HepG2 (cell line): Measurements from ENCODE around the gene AUP1. TPM values are rescaled to one million over a fixed set of nuclear protein-coding genes. Genes with fewer than 3 reads are reported as not detected.

ENCODE experiments used
- CBX5 ChIP-seq: sonication (generic); formaldehyde crosslinking; IDR thresholded peaks from 2 replicates; pipeline ENCODE4 v1.4.0; 2020; ENCODE audit warnings: missing genetic modification reagents, borderline replicate concordance
- CEBPB ChIP-seq: IDR thresholded peaks from 2 replicates; pipeline ENCODE4 v1.6.1; 2011; ENCODE audit warnings: low read depth, low read length, improper control_type of control experiment, borderline replicate concordance
- CREB1 ChIP-seq, 2 experiments: fragments of 450-650 bp in 1 of 2; IDR thresholded peaks; 2 replicates each; pipeline ENCODE4 v1.6.1; 2016 to 2017; ENCODE audit warnings: control low read depth in 1 of 2, mild to moderate bottlenecking in 1 of 2, missing compliant biosample characterization in 1 of 2, missing genetic modification characterization in 1 of 2
- GATAD2A ChIP-seq: IDR thresholded peaks from 2 replicates; pipeline ENCODE4 v1.6.1; 2016
- HNF4G ChIP-seq, 2 experiments: sonication (generic) in 1 of 2; formaldehyde crosslinking in 1 of 2; IDR thresholded peaks; 2 replicates each; pipeline versions ENCODE4 v1.4.0 to v1.6.1; 2011 to 2020; ENCODE audit warnings: borderline replicate concordance in 2 of 2, low read depth in 2 of 2, mild to moderate bottlenecking in 2 of 2, low read length in 1 of 2, missing genetic modification reagents in 1 of 2, moderate library complexity in 1 of 2
- JUND ChIP-seq: sonication (generic); formaldehyde crosslinking; IDR thresholded peaks from 2 replicates; pipeline ENCODE4 v1.8.0; 2022; ENCODE audit warnings: mild to moderate bottlenecking, missing genetic modification reagents
- NKX3-1 ChIP-seq: sonication (generic); formaldehyde crosslinking; IDR thresholded peaks from 2 replicates; pipeline ENCODE4 v1.5.0; 2020; ENCODE audit warnings: missing genetic modification reagents
- POLR2AphosphoS5 ChIP-seq: IDR thresholded peaks from 2 replicates; pipeline ENCODE4 v1.6.1; 2012; ENCODE audit warnings: low read depth, low read length
- RBAK ChIP-seq: sonication (generic); formaldehyde crosslinking; IDR thresholded peaks from 2 replicates; pipeline ENCODE4 v1.5.1; 2020; ENCODE audit warnings: mild to moderate bottlenecking, missing genetic modification reagents
- RCOR2 ChIP-seq: IDR thresholded peaks from 2 replicates; pipeline ENCODE4 v1.6.1; 2016; ENCODE audit warnings: missing biosample characterization, missing genetic modification reagents
- THYN1 ChIP-seq: sonication (generic); formaldehyde crosslinking; IDR thresholded peaks from 2 replicates; pipeline ENCODE4 v1.8.1; 2023; ENCODE audit warnings: low read depth, mild to moderate bottlenecking, moderate library complexity, missing genetic modification reagents, borderline replicate concordance
- ZFP1 ChIP-seq: IDR thresholded peaks from 2 replicates; pipeline ENCODE4 v1.6.1; 2016
- ZNF121 ChIP-seq: sonication (generic); formaldehyde crosslinking; IDR thresholded peaks from 2 replicates; pipeline ENCODE4 v1.5.0; 2020; ENCODE audit warnings: mild to moderate bottlenecking, missing genetic modification reagents
- ZNF138 ChIP-seq: sonication (generic); formaldehyde crosslinking; IDR thresholded peaks from 2 replicates; pipeline ENCODE4 v1.5.0; 2020; ENCODE audit warnings: mild to moderate bottlenecking, low read depth, missing genetic modification reagents
- ZNF232 ChIP-seq: sonication (generic); formaldehyde crosslinking; IDR thresholded peaks from 2 replicates; pipeline ENCODE4 v1.4.0; 2020; ENCODE audit warnings: missing genetic modification reagents, borderline replicate concordance
- ZNF343 ChIP-seq: sonication (generic); formaldehyde crosslinking; IDR thresholded peaks from 2 replicates; pipeline ENCODE4 v1.4.0; 2020; ENCODE audit warnings: mild to moderate bottlenecking, missing genetic modification reagents
- ZNF616 ChIP-seq: sonication (generic); formaldehyde crosslinking; IDR thresholded peaks from 2 replicates; pipeline ENCODE4 v1.5.0; 2020; ENCODE audit warnings: low read depth, mild to moderate bottlenecking, missing genetic modification reagents
- ZNF768 ChIP-seq: sonication (generic); formaldehyde crosslinking; IDR thresholded peaks from 2 replicates; pipeline ENCODE4 v1.4.0; 2020; ENCODE audit warnings: missing genetic modification reagents
- ZSCAN30 ChIP-seq: sonication (generic); formaldehyde crosslinking; IDR thresholded peaks from 2 replicates; pipeline ENCODE4 v1.5.0; 2020; ENCODE audit warnings: mild to moderate bottlenecking, missing genetic modification reagents
- ZSCAN9 ChIP-seq: IDR thresholded peaks from 2 replicates; pipeline ENCODE4 v1.6.1; 2016; ENCODE audit warnings: borderline replicate concordance
- polyA plus RNA-seq, 8 experiments: library from polyadenylated mRNA; depleted of rRNA in 3 of 8; stranded (reverse) in 7 of 8; unstranded in 1 of 8; fragments of >200 nt; fragmentation: Illumina TruSeq in 4 of 8; extraction: Trizol in 4 of 8; gene quantifications; 2 replicates each; pipeline versions ENCODE4 v1.2.1 to v1.2.3, GENCODE V29; 2011 to 2016; ENCODE audit warnings: low read depth in 4 of 8, missing spikeins in 1 of 8, mixed read lengths in 1 of 8; ENCODE audit not compliant: insufficient read depth in 1 of 8
- total RNA-seq, 5 experiments: library from RNA; depleted of rRNA; stranded (reverse); fragments of >200 nt; fragmentation: Illumina TruSeq; extraction: Trizol; gene quantifications; 2 replicates each; pipeline ENCODE4 v1.2.3, GENCODE V29; 2016; ENCODE audit warnings: low read depth in 1 of 5
- TF ChIP-seq, protein P1 (sequence below): IDR thresholded peaks from 2 replicates; pipeline ENCODE4 v1.6.1; 2012; ENCODE audit warnings: low read depth, low read length, improper control_type of control experiment
- TF ChIP-seq, protein P2 (sequence below): sonication (generic); formaldehyde crosslinking; IDR thresholded peaks from 2 replicates; pipeline ENCODE4 v1.4.0; 2020; ENCODE audit warnings: missing genetic modification reagents

Gene AUP1
- total and polyA plus RNA-seq, 2 of the 13 experiments (the other 11 are each of a cell fraction or from before 2014, with no cell fraction given): 174 to 267 TPM

DNA sequence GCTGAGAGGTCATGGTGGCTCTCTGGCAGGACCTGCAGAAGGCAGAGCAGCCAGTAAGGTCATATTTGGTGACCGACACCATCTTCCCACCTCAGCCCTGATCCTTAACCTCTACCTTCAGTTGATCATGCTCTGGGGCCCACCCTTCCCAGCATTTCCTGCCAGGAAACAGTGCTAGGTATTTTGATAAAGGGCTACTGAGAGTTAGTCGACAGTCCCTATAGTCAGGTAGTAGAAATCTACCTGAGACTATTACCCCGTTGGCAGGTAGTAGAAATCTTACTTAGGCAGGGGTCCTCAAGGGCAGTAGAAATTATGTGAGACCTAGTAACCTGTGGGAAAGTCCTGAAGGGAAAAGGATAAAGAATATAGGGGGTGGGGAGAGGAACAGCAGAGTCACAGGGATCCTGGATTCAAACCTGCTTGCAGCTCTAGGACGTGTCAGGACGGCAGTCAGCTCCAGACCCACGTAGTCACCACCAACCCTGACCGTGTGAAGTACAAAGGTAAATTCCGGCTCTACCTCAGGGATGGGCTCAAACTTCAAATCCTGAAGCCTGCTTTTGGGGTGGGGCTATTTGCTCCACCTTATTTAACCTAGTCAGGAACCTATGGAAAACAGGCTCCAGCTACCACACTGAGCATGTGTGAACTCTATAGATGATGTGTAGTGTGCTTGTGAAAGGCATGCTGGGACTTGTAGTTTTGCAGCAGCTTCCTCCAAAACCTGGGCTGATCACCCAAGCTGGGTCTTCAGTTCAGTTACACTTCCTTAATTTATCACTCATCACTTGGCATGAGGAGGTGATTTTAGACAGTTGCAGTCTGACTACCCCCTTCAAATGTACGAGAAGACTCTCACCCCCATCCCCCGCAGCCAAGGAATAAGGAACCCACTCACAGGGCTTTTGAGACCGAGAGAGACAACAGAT is 3.5 kb downstream of the AUP1 start, which contains the start of gene DQX1 (continued):
- TF ChIP-seq ZSCAN9 (CRISPR knock-in tag): peak; percentile 87
- no peak for TF ChIP-seq ZSCAN30
- no peak for TF ChIP-seq THYN1 (CRISPR knock-in tag)
- TF ChIP-seq CBX5: no peak; the same call in 1 of the 2 replicates
- 0 out of 2 replicates have a peak, but pooled peaks have one; percentile 73 for TF ChIP-seq ZFP1 (CRISPR knock-in tag)
- TF ChIP-seq, protein P1, sequence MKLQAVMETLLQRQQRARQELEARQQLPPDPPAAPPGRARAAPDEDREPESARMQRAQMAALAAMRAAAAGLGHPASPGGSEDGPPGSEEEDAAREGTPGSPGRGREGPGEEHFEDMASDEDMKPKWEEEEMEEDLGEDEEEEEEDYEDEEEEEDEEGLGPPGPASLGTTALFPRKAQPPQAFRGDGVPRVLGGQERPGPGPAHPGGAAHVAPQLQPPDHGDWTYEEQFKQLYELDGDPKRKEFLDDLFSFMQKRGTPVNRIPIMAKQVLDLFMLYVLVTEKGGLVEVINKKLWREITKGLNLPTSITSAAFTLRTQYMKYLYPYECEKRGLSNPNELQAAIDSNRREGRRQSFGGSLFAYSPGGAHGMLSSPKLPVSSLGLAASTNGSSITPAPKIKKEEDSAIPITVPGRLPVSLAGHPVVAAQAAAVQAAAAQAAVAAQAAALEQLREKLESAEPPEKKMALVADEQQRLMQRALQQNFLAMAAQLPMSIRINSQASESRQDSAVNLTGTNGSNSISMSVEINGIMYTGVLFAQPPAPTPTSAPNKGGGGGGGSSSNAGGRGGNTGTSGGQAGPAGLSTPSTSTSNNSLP: no peak
- no peak for TF ChIP-seq RCOR2 (CRISPR knock-in tag)
- TF ChIP-seq ZNF343 (CRISPR knock-in tag): 0 out of 2 replicates have a peak, but pooled peaks have one; percentile 27
- no peak for TF ChIP-seq ZNF768
- TF ChIP-seq POLR2AphosphoS5: peak; percentile 98
- peak; percentile 72 for TF ChIP-seq CREB1 (IDR thresholded peaks at IDR 0.05)
- peak; percentile 95 for TF ChIP-seq CREB1 (CRISPR knock-in tag; IDR thresholded peaks at IDR 0.05)
- TF ChIP-seq HNF4G (IDR thresholded peaks at IDR 0.05; ENCODE audit: borderline replicate concordance, low read depth, low read length): peak; percentile 96
- peak; percentile 80; the same call in 1 of the 2 replicates for TF ChIP-seq HNF4G (CRISPR knock-in tag; IDR thresholded peaks at IDR 0.05; ENCODE audit: borderline replicate concordance, low read depth)
- no peak for TF ChIP-seq ZNF121 (CRISPR knock-in tag)
- no peak for TF ChIP-seq JUND (CRISPR knock-in tag)
- peak; percentile 62 for TF ChIP-seq GATAD2A
- TF ChIP-seq, protein P2, sequence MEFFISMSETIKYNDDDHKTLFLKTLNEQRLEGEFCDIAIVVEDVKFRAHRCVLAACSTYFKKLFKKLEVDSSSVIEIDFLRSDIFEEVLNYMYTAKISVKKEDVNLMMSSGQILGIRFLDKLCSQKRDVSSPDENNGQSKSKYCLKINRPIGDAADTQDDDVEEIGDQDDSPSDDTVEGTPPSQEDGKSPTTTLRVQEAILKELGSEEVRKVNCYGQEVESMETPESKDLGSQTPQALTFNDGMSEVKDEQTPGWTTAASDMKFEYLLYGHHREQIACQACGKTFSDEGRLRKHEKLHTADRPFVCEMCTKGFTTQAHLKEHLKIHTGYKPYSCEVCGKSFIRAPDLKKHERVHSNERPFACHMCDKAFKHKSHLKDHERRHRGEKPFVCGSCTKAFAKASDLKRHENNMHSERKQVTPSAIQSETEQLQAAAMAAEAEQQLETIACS (CRISPR knock-in tag): no peak
- no peak for TF ChIP-seq ZNF616 (CRISPR knock-in tag)
- TF ChIP-seq ZNF138: peak; percentile 77; the same call in 1 of the 2 replicates
- no peak for TF ChIP-seq CEBPB
- TF ChIP-seq NKX3-1 (CRISPR knock-in tag): no peak
- no peak for TF ChIP-seq RBAK (CRISPR knock-in tag)
- 0 out of 2 replicates have a peak, but pooled peaks have one; percentile 65 for TF ChIP-seq ZNF232 (CRISPR knock-in tag)
